NCI-H1105 treated with DMSO at 0.1 percent for 48 hours (cell line): Measurements from ENCODE around the gene ENPP1.

Experiments used
- DNase-seq: peaks from one replicate; lab custom pipeline; 2025; lab: John Stamatoyannopoulos, UW

The ENPP1 gene

GRCh38 chr6:131807644-131808459, at the start of gene ENPP1:
TSS of gene ENPP1 (plus strand) at chr6:131808020. CDS start at chr6:131808036, 16 bp downstream.
- DNase-seq = peak; percentile 53

GRCh38 chr6:131758920-131759319, 48.9 kb upstream of the ENPP1 start:
- no peak for DNase-seq

GRCh38 chr6:131761060-131761761, 46.6 kb upstream of the ENPP1 start:
- no peak for DNase-seq

GRCh38 chr6:131761762-131762067, 46.1 kb upstream of the ENPP1 start:
- DNase-seq = no peak

GRCh38 chr6:131762984-131763383, 44.8 kb upstream of the ENPP1 start:
- DNase-seq = no peak

GRCh38 chr6:131763749-131764148, 44.1 kb upstream of the ENPP1 start:
- DNase-seq = no peak

GRCh38 chr6:131764350-131764749, 43.5 kb upstream of the ENPP1 start:
- no peak for DNase-seq

- no peak for DNase-seq
Measured at GRCh38 chr6:131765081-131765803, 42.6 kb upstream of the ENPP1 start.

- no peak for DNase-seq
Measured at GRCh38 chr6:131765804-131766135, 42.0 kb upstream of the ENPP1 start.

- DNase-seq = no peak
Measured at GRCh38 chr6:131766631-131767030, 41.2 kb upstream of the ENPP1 start.

- DNase-seq = no peak
Measured at GRCh38 chr6:131768964-131769363, 38.9 kb upstream of the ENPP1 start.

- DNase-seq = no peak
Measured at GRCh38 chr6:131769385-131770141, 38.3 kb upstream of the ENPP1 start.

- no peak for DNase-seq
Measured at GRCh38 chr6:131770776-131771175, 37.0 kb upstream of the ENPP1 start.

- no peak for DNase-seq
Measured at GRCh38 chr6:131773284-131773950, 34.4 kb upstream of the ENPP1 start.

- DNase-seq = no peak
Measured at GRCh38 chr6:131775886-131776285, 31.9 kb upstream of the ENPP1 start.

- no peak for DNase-seq
Measured at GRCh38 chr6:131776985-131777384, 30.8 kb upstream of the ENPP1 start.

GRCh38 chr6:131778169-131778568, 29.7 kb upstream of the ENPP1 start:
- no peak for DNase-seq

GRCh38 chr6:131779304-131779703, 28.5 kb upstream of the ENPP1 start:
- no peak for DNase-seq

- DNase-seq = no peak
Measured at GRCh38 chr6:131780600-131780999, 27.2 kb upstream of the ENPP1 start.

- no peak for DNase-seq
Measured at GRCh38 chr6:131781687-131782086, 26.1 kb upstream of the ENPP1 start.

GRCh38 chr6:131782764-131783163, 25.1 kb upstream of the ENPP1 start:
- peak; percentile 80 for DNase-seq

- DNase-seq = no peak
Measured at GRCh38 chr6:131784561-131784960, 23.3 kb upstream of the ENPP1 start.
